ENCODE results near the gene KIR2DL3. TPM values are rescaled to one million over a fixed set of nuclear protein-coding genes. Genes with fewer than 3 reads are reported as not detected.
A peak's percentile ranks its signal among the peaks of the same experiment; 100 is the strongest.
"Not testable (repeated sequence)": the region's sequence is repeated elsewhere in the genome, so short reads cannot be mapped to it uniquely, and the experiment has no call there.

KIR2DL3 gene
- not detected in 2 replicates for total RNA-seq (2016; rRNA removed; fragmentation: Illumina TruSeq; extraction: Trizol)
- not detected in 2 replicates for total RNA-seq (2016; cell fraction: cytosol; rRNA removed; fragmentation: Illumina TruSeq; extraction: Trizol; ENCODE audit: low read depth)
- total RNA-seq (2016; cell fraction: insoluble cytoplasmic fraction; rRNA removed; fragmentation: Illumina TruSeq; extraction: Trizol), result not detected in 2 replicates
- total RNA-seq (2016; cell fraction: membrane; rRNA removed; fragmentation: Illumina TruSeq; extraction: Trizol), result not detected in 2 replicates
- total RNA-seq (2016; cell fraction: nucleus; rRNA removed; fragmentation: Illumina TruSeq; extraction: Trizol), result not detected in 2 replicates
- polyA plus RNA-seq (2011; rRNA removed), result not detected in 2 replicates
- polyA plus RNA-seq (2011; cell fraction: cytosol; rRNA removed), result not detected in 2 replicates
- not detected in 2 replicates for polyA plus RNA-seq (2011; cell fraction: nucleus; rRNA removed)
- polyA plus RNA-seq (2012), result not detected in 2 replicates
- polyA plus RNA-seq (2016; cell fraction: cytosol; fragmentation: Illumina TruSeq; extraction: Trizol; ENCODE audit: low read depth), result not detected in 2 replicates
- not detected in 2 replicates for polyA plus RNA-seq (2016; cell fraction: insoluble cytoplasmic fraction; fragmentation: Illumina TruSeq; extraction: Trizol; ENCODE audit: low read depth)
- polyA plus RNA-seq (2016; cell fraction: membrane; fragmentation: Illumina TruSeq; extraction: Trizol; ENCODE audit: low read depth), result not detected in 2 replicates
- polyA plus RNA-seq (2016; cell fraction: nucleus; fragmentation: Illumina TruSeq; extraction: Trizol; ENCODE audit: insufficient read depth, low read depth), result not detected in 2 replicates
- polyA minus RNA-seq (2011; rRNA and poly(A)+ RNA removed; ENCODE audit: low replicate concordance), result not detected in 2 replicates
- not detected in 2 replicates for polyA minus RNA-seq (2011; cell fraction: cytosol; rRNA and poly(A)+ RNA removed)
- polyA minus RNA-seq (2011; cell fraction: nucleus; rRNA and poly(A)+ RNA removed), result not detected in 2 replicates
- not detected for Bru-seq, nascent RNA
- not detected for BruChase-seq, experiment 1, labeled RNA remaining after a 6-hour chase
- not detected for BruChase-seq, experiment 2, labeled RNA remaining after a 2-hour chase
- long read RNA-seq, experiment 1, result 0 reads
- long read RNA-seq, experiment 2, result 0 reads

- H3K4me2 ChIP-seq (ENCODE audit: low read depth, low read length); H4K20me1 ChIP-seq (ENCODE audit: insufficient read depth, low read length); in situ Hi-C loops (cut with HindIII; ENCODE audit: extremely low pct_ligation_motif_present, low pct_unique_long_range_greater_than_20kb); H3K27me3 ChIP-seq (ENCODE audit: control insufficient read depth in 1 of 2, insufficient read depth in 2 of 2, low read length in 2 of 2); H3K79me2 ChIP-seq (ENCODE audit: insufficient read depth, low read length); H3K9ac ChIP-seq (ENCODE audit: insufficient read depth, low read depth, low read length); ATAC-seq; H3K27ac ChIP-seq (ENCODE audit: extremely low read length, insufficient read depth, low read length); intact Hi-C loops (cut with micrococcal nuclease; ENCODE audit: unreplicated experiment); H2AFZ ChIP-seq (ENCODE audit: low read length); CTCF ChIA-PET (ENCODE audit: low intra/inter-chr PET ratio, low total read pairs); H3K36me3 ChIP-seq (replicated peaks in 1 of 2; ENCODE audit: control insufficient read depth in 1 of 2, insufficient read depth in 2 of 2, low read length in 2 of 2); POLR2A ChIA-PET; FAIRE-seq; DNase-seq (ENCODE audit: low spot score); H3K9me3 ChIP-seq (ENCODE audit: low read length); BruUV-seq (replicated peaks); H3K4me3 ChIP-seq (replicated peaks in 1 of 3; ENCODE audit: insufficient read depth in 1 of 3, low read depth in 2 of 3, low read length in 3 of 3); H3K4me1 ChIP-seq (ENCODE audit: insufficient read depth, low read length): not testable (repeated sequence)
- 50% methylated on average over 16 of the region's 16 CpGs for WGBS (ENCODE audit: low lambda C conversion rate)
Observed at GRCh38 chr19:54738306-54738705, at the start of gene KIR2DL3. KIR2DL3 (plus strand) TSS chr19:54738513; CDS start chr19:54738546, 33 bp downstream.

GRCh38 chr19:54691582-54692297 lies 46.6 kb upstream of the KIR2DL3 start:
- intact Hi-C loops (cut with micrococcal nuclease; ENCODE audit: unreplicated experiment) (no loop called here), in situ Hi-C loops (cut with HindIII; ENCODE audit: extremely low pct_ligation_motif_present, low pct_unique_long_range_greater_than_20kb) (no loop called here)
- Histone ChIP-seq H3K79me2 (ENCODE audit: insufficient read depth, low read length) (no peaks in the 10 kb centered on the region), H3K4me1 (ENCODE audit: insufficient read depth, low read length) (no peaks in the 10 kb centered on the region), H3K4me3 (replicated peaks in 1 of 3; ENCODE audit: insufficient read depth in 1 of 3, low read depth in 2 of 3, low read length in 3 of 3) (no peak overlapping the region), H3K27ac (ENCODE audit: extremely low read length, insufficient read depth, low read length) (no peak overlapping the region), H2AFZ (ENCODE audit: low read length) (no peak overlapping the region), H3K4me2 (ENCODE audit: low read depth, low read length) (no peak overlapping the region), H3K9ac (ENCODE audit: insufficient read depth, low read depth, low read length) (no peak overlapping the region), H3K27me3 (ENCODE audit: control insufficient read depth in 1 of 2, insufficient read depth in 2 of 2, low read length in 2 of 2) (peaks cover 0 to 8% of the 10 kb centered on the region in 2 experiments; a peak in 1 of 5 replicates), H4K20me1 (ENCODE audit: insufficient read depth, low read length) (no peaks in the 10 kb centered on the region), H3K9me3 (ENCODE audit: low read length) (no peaks in the 10 kb centered on the region), H3K36me3 (replicated peaks in 1 of 2; ENCODE audit: control insufficient read depth in 1 of 2, insufficient read depth in 2 of 2, low read length in 2 of 2) (no peaks in the 10 kb centered on the region)
- ChIA-PET POLR2A (no interaction called here), CTCF (ENCODE audit: low intra/inter-chr PET ratio, low total read pairs) (no interaction called here)
- WGBS (ENCODE audit: low lambda C conversion rate), result 29% methylated on average over 9 of the region's 9 CpGs
- no peak for ATAC-seq
- no peak for FAIRE-seq
- no peak for DNase-seq (ENCODE audit: low spot score)
- TF ChIP-seq CEBPB (IDR thresholded peaks at IDR 0.05; ENCODE audit: borderline replicate concordance, low read depth, low read length) (peak; percentile 79), BORCS8-MEF2B (CRISPR knock-in tag; IDR thresholded peaks at IDR 0.05) (no peak)
- no TSS peak for BruUV-seq (replicated peaks)

Measured in HepG2 (cell line).